ENCODE results near the gene CAPN3.

Gene CAPN3

DNA sequence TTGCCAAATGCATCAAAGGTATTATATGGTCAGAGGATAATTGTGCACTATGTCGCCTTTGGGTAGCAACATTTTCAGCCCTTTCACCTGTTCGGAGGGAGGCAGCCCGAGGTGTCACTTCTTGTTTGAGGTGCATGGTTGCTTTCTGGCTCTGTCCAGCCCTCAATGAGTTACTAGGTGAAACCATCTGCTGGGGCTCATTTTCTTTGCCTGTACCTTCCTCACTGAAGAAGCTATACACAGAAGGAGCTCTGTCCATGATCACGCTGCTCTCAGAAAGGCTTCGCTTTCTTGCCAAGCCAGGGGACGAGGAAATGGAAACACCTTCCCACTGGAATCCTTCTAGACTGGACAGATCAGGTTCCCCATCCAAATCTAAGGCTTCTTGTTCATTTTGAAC is 89.0 kb downstream of the CAPN3 start:
- H3K27ac Mint-ChIP-seq (ENCODE audit: low read depth), result no peak overlapping the region
- no peaks in the 10 kb centered on the region for H3K9me3 Mint-ChIP-seq
- H3K36me3 Mint-ChIP-seq (ENCODE audit: insufficient read depth), result peaks cover 40% of the 10 kb centered on the region

DNA sequence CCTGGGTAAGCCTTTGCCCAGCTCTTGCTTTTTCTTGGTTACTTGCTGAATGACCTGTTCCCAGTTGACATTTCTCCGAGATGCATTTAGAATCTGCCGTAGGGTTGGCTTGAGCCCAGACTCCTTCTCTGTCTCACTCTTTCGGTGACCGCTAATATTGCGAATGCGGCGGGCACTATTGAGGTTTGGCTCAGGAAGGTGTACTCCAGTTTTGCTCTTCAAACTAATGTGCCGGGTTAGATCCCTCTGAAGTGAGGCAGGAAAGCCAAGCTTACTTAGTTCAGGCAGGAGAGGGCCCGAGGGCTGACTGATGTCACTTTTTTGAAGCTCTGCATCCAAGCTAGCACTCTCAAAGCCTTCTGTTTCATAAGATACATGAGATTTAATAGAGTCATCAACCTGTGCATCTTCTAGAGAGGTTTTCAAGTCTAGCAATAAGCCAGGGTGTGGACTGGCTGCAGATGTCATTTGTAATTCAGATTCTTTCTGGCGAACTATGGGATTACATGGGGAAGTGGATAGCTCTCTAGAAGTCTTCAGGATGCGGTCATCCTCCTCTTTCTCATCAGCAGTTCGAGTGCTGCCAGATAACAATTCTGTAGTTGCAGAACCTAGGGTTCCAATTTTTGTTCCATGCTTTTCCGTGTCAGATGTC is 90.6 kb downstream of the CAPN3 start:
- H3K36me3 Mint-ChIP-seq (ENCODE audit: insufficient read depth), result peaks cover 35% of the 10 kb centered on the region
- H3K27ac Mint-ChIP-seq (ENCODE audit: low read depth), result no peak overlapping the region
- no peaks in the 10 kb centered on the region for H3K27me3 Mint-ChIP-seq
- no peaks in the 10 kb centered on the region for H3K9me3 Mint-ChIP-seq
- H3K4me3 Mint-ChIP-seq, result no peak overlapping the region
- ATAC-seq (replicated peaks; ENCODE audit: extremely low read depth, poor library complexity, severe bottlenecking), result no peak
- no peaks in the 10 kb centered on the region for H3K4me1 Mint-ChIP-seq
- DNase-seq (ENCODE audit: low spot score in 2 of 2), result no peak

More for the DNA sequence above, 89.0 kb downstream of the CAPN3 start:
- Mint-ChIP-seq H3K4me1 (no peaks in the 10 kb centered on the region), H3K4me3 (no peak overlapping the region), H3K27me3 (no peaks in the 10 kb centered on the region)
- no peak for ATAC-seq (replicated peaks; ENCODE audit: extremely low read depth, poor library complexity, severe bottlenecking)
- DNase-seq (ENCODE audit: low spot score in 2 of 2), result no peak

- no peaks in the 10 kb centered on the region for H3K4me1 Mint-ChIP-seq
- H3K27me3 Mint-ChIP-seq, result no peaks in the 10 kb centered on the region
- H3K9me3 Mint-ChIP-seq, result no peaks in the 10 kb centered on the region
- no peak overlapping the region for H3K27ac Mint-ChIP-seq (ENCODE audit: low read depth)
- ATAC-seq (replicated peaks; ENCODE audit: extremely low read depth, poor library complexity, severe bottlenecking) (no peak), DNase-seq (ENCODE audit: low spot score in 2 of 2) (no peak)
- peaks cover 32% of the 10 kb centered on the region for H3K36me3 Mint-ChIP-seq (ENCODE audit: insufficient read depth)
- no peak overlapping the region for H3K4me3 Mint-ChIP-seq
Observed at GRCh38 chr15:42450425-42450790, 91.1 kb downstream of the CAPN3 start.

DNA sequence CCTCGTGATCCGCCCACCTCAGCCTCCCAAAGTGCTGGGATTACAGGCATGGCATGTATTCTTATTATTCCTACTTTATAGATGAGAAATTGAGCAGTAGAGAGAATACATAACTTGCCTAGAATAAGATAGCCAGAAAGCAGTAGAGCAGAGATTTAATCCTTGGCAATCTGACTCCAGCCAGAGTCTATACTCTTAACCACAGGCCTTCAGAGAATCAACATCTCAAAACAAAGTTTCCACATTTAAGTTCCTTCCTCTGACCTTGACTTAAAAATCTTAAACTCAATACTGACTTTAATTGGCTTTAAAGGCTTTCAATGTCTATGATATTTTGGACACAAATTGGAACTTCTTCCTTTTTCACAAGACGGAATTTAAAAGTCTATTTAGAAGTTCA is 94.5 kb downstream of the CAPN3 start:
- Mint-ChIP-seq H3K4me1 (no peaks in the 10 kb centered on the region), H3K9me3 (no peaks in the 10 kb centered on the region), H3K27me3 (no peaks in the 10 kb centered on the region), H3K36me3 (ENCODE audit: insufficient read depth) (peaks cover 20% of the 10 kb centered on the region), H3K4me3 (no peak overlapping the region), H3K27ac (ENCODE audit: low read depth) (no peak overlapping the region)
- DNase-seq (ENCODE audit: low spot score in 2 of 2), result no peak
- no peak for ATAC-seq (replicated peaks; ENCODE audit: extremely low read depth, poor library complexity, severe bottlenecking)

DNA sequence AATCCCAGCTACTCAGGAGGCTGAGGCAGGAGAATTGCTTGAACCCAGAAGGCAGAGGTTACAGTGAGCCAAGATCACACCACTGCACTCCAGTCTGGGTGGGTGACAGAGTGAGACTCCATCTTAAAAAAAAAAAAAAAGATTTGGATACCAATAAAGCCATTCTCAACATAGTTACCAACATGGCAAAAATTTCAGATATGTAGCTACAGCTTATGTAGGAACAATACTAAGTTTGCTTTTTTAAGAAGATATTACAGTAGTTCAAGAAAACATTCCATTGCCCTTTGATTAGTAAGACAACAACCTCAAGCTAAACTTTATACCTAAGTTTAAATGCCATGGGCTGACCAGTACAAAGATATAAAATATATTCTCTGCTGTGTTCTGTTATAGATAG is 97.2 kb downstream of the CAPN3 start:
- H3K4me3 Mint-ChIP-seq, result no peak overlapping the region
- no peaks in the 10 kb centered on the region for H3K27me3 Mint-ChIP-seq
- ATAC-seq (replicated peaks; ENCODE audit: extremely low read depth, poor library complexity, severe bottlenecking), result no peak
- H3K4me1 Mint-ChIP-seq, result peaks cover 10% of the 10 kb centered on the region
- DNase-seq (ENCODE audit: low spot score in 2 of 2), result no peak
- H3K27ac Mint-ChIP-seq (ENCODE audit: low read depth), result peak overlapping the region; percentile 9
- H3K9me3 Mint-ChIP-seq, result no peaks in the 10 kb centered on the region
- peaks cover 9% of the 10 kb centered on the region for H3K36me3 Mint-ChIP-seq (ENCODE audit: insufficient read depth)

DNA sequence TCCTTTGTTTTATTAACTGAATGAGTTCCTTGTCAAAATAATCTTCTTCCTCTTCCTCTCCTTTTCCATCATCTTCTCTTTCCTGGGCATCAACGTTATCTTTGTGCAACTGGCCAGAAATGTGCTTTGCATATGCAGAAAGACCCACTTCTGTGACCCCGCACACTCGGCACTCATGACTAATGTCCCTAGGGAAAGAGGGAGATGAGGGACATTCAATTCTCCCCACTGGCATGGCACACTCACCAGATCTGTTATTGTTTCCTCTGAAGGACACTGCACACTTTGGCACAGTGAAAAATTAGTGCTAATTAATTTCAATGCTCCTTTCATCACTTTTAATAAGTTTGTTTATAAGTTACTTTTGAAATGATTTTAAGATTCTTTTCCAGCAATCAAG is 97.7 kb downstream of the CAPN3 start:
- Mint-ChIP-seq H3K36me3 (ENCODE audit: insufficient read depth) (peaks cover 6% of the 10 kb centered on the region), H3K27me3 (no peaks in the 10 kb centered on the region), H3K4me3 (no peak overlapping the region), H3K4me1 (peaks cover 11% of the 10 kb centered on the region), H3K27ac (ENCODE audit: low read depth) (peak overlapping the region; percentile 9), H3K9me3 (no peaks in the 10 kb centered on the region)
- ATAC-seq (replicated peaks; ENCODE audit: extremely low read depth, poor library complexity, severe bottlenecking), result no peak
- DNase-seq (ENCODE audit: low spot score in 2 of 2), result no peak

DNA sequence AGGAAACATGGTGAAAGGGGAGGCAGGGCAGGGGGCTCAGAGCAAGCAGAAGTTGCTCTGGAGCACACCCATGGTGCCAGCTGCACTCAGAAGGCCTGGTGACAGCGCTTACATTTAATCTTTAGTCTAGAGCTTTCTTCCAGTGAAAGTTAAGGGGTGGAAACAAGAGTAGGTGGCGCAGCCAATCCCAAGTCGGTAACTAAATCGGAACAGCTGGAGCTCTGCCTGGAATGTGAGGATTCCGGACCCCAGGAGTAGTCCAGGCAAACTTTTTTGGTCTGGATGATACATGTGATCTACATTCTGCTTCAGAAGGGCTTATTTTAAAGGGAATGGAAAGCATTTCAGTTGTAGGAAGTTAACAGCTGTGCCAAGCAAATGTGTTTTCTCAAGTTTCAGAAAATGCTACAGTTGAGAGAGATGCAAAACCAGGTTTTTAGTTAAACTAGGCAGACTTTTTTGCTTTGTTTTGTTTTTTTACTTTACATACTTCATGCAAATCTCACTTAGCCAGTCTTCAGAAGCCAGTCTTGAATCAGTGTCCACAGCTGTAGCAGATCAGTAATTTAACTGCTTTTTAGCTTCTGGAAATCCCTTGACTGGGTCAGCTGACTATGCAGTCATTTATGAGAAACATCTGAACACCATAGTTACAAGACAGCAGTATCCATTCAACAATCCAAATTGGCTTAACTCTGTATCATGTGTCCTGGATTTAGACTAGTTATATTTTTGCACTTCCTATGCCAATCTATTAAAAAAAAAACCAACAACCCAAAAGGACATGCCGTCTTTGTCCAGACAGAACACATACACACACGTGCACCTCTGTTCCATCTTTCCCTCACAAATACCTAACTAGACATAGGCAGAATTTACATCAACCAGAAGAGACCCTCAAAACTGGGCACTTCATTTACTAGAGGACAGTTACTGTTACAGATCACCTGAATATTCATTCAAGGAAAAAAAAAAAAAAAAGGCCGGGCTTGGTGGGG is 98.4 kb downstream of the CAPN3 start:
- no peaks in the 10 kb centered on the region for H3K9me3 Mint-ChIP-seq
- no peak overlapping the region for H3K4me3 Mint-ChIP-seq
- peaks cover 11% of the 10 kb centered on the region for H3K4me1 Mint-ChIP-seq
- no peak for ATAC-seq (replicated peaks; ENCODE audit: extremely low read depth, poor library complexity, severe bottlenecking)
- peaks cover 6% of the 10 kb centered on the region for H3K36me3 Mint-ChIP-seq (ENCODE audit: insufficient read depth)
- no peak for DNase-seq (ENCODE audit: low spot score in 2 of 2)
- peak overlapping the region; percentile 9 for H3K27ac Mint-ChIP-seq (ENCODE audit: low read depth)
- no peaks in the 10 kb centered on the region for H3K27me3 Mint-ChIP-seq

- no peaks in the 10 kb centered on the region for H3K27me3 Mint-ChIP-seq
- no peak overlapping the region for H3K4me3 Mint-ChIP-seq
- DNase-seq (ENCODE audit: low spot score in 2 of 2) (no peak), ATAC-seq (replicated peaks; ENCODE audit: extremely low read depth, poor library complexity, severe bottlenecking) (no peak)
- H3K4me1 Mint-ChIP-seq, result peaks cover 11% of the 10 kb centered on the region
- H3K36me3 Mint-ChIP-seq (ENCODE audit: insufficient read depth), result peaks cover 11% of the 10 kb centered on the region
- H3K27ac Mint-ChIP-seq (ENCODE audit: low read depth), result no peak overlapping the region
- H3K9me3 Mint-ChIP-seq, result no peaks in the 10 kb centered on the region
Observed at GRCh38 chr15:42461261-42461660, 102.0 kb downstream of the CAPN3 start.

All from central memory CD8-positive, alpha-beta T cell (primary cell).